GM12801 (cell line): ENCODE results near the gene TMEM79.

ENCODE experiments used
- TF ChIP-seq, protein P1 (sequence below): IDR thresholded peaks from one replicate; pipeline ENCODE4 v1.5.1; 2011; ENCODE audit warnings: control low read depth; ENCODE audit not compliant: insufficient read length; ENCODE audit errors: extremely low read depth

Gene TMEM79, protein sequence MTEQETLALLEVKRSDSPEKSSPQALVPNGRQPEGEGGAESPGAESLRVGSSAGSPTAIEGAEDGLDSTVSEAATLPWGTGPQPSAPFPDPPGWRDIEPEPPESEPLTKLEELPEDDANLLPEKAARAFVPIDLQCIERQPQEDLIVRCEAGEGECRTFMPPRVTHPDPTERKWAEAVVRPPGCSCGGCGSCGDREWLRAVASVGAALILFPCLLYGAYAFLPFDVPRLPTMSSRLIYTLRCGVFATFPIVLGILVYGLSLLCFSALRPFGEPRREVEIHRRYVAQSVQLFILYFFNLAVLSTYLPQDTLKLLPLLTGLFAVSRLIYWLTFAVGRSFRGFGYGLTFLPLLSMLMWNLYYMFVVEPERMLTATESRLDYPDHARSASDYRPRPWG

DNA sequence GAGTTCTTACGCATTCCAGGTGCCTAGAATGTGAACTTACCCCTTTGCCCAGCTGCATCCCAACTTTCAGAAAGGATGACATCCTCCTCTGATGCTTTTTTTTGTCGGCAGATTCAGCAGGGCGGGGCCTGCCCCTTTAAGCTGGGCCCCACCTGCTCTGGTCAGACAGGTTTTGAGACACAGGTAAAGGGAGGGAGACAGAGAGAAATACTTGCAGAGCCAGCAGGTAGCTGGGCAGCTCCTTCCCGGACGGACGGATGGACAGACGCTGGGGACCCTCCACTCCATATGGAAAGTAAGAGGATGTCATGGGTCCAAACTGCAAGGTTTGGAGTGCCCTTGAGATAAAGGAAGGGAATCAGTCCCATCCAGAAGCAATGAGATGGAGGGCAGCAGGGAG is at the start of gene TMEM79:
Gene TMEM79 (plus strand): TSS at position 214 of the 400 bp plus-strand sequence. CDS start 902 bp downstream, outside the sequence.
- TF ChIP-seq, protein P1, sequence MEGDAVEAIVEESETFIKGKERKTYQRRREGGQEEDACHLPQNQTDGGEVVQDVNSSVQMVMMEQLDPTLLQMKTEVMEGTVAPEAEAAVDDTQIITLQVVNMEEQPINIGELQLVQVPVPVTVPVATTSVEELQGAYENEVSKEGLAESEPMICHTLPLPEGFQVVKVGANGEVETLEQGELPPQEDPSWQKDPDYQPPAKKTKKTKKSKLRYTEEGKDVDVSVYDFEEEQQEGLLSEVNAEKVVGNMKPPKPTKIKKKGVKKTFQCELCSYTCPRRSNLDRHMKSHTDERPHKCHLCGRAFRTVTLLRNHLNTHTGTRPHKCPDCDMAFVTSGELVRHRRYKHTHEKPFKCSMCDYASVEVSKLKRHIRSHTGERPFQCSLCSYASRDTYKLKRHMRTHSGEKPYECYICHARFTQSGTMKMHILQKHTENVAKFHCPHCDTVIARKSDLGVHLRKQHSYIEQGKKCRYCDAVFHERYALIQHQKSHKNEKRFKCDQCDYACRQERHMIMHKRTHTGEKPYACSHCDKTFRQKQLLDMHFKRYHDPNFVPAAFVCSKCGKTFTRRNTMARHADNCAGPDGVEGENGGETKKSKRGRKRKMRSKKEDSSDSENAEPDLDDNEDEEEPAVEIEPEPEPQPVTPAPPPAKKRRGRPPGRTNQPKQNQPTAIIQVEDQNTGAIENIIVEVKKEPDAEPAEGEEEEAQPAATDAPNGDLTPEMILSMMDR, result no peak

DNA sequence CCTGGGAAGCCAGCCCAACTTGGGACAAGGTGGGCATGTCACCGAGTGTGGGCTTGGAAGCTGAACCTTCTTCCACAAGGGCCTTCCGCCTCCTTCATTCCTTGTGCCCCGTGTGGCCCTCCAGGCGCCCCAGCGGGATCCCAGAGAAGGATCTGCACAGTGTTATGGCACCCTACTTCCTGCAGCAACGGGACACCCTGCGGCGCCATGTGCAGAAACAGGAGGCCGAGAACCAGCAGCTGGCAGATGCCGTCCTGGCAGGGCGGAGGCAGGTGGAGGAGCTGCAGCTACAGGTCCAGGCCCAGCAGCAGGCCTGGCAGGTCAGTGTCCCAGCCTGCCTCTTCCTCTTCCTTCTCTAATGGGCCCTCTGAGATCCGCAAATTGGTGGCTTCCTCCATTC is 48.0 kb upstream of the TMEM79 start:
- TF ChIP-seq, protein P1, result no peak

DNA sequence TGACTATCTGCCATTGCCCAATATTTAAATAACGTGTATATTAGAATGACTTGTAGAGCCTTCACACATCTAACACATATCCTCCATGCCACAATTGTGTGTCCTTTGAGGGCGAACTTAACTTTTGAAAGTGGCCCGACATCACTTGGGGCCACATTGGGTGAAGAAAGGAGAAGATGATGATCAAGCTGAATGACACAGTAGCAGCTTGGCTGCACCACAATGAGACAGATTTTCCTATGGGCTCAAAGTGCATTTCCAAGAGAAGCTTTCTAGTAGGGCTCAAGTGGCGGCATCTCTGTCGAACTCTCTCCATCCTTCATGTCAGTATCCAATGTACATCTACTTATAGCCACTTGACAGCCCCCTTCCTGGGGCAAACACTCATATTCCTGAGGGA is 45.9 kb upstream of the TMEM79 start:
- TF ChIP-seq, protein P1, result no peak

DNA sequence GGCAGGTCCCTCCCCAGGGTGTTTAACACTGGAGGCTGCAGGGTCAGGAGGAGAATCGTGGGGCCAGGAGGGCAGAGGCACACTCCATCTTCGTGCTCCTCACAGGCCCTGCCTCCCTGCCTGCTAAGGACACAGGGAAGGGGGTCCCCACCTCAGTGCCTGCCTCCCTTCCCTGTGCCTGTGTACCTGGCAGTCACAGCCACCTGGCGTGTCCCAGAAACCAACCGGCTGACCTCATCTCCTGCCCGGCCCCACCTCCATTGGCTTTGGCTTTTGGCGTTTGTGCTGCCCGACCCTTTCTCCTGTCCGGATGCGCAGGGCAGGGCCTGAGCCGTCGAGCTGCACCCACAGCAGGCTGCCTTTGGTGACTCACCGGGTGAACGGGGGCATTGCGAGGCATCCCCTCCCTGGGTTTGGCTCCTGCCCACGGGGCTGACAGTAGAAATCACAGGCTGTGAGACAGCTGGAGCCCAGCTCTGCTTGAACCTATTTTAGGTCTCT is 42.8 kb upstream of the TMEM79 start:
- TF ChIP-seq, protein P1, result no peak

DNA sequence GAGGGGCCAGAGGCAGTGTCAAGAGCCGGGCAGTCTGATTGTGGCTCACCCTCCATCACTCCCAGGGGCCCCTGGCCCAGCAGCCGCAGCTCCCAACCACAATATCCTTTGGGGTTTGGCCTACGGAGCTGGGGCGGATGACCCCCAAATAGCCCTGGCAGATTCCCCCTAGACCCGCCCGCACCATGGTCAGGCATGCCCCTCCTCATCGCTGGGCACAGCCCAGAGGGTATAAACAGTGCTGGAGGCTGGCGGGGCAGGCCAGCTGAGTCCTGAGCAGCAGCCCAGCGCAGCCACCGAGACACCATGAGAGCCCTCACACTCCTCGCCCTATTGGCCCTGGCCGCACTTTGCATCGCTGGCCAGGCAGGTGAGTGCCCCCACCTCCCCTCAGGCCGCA is 42.2 kb upstream of the TMEM79 start, which contains the start of gene BGLAP:
Gene BGLAP (plus strand): TSS at position 259 of the 400 bp plus-strand sequence. CDS start 48 bp downstream, at position 307.
- TF ChIP-seq, protein P1, result no peak

DNA sequence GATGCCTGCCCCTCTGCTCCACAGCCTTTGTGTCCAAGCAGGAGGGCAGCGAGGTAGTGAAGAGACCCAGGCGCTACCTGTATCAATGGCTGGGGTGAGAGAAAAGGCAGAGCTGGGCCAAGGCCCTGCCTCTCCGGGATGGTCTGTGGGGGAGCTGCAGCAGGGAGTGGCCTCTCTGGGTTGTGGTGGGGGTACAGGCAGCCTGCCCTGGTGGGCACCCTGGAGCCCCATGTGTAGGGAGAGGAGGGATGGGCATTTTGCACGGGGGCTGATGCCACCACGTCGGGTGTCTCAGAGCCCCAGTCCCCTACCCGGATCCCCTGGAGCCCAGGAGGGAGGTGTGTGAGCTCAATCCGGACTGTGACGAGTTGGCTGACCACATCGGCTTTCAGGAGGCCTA is 41.4 kb upstream of the TMEM79 start:
- TF ChIP-seq, protein P1, result no peak

DNA sequence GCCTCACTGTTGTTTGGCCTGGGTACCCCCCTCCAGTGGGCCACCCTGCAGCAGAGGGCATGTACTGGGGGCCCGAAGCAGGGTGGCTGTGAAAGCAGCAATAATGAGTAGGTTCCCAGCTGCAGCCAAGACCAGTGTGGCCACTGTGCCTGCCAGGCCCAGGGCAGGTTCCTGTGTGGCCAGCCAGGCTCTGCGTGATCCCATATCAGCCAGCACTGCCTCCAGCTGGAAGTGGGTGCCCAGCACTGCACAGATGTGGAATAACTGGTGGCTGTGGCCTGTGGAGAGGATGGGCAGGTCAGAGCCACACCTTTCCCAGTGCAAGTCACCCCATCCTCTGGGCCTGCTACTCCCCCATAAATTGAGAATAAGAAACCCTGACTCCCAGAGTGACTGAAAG is 40.0 kb upstream of the TMEM79 start:
- TF ChIP-seq, protein P1, result no peak
